Measurements from ENCODE around the gene KDM5C.

The KDM5C gene

GRCh38 chrX:53250556-53250955, 25.5 kb upstream of the KDM5C start:
- Histone ChIP-seq H3K4me3 (ENCODE audit: low read depth in 1 of 5, low read length in 5 of 5) (no peak overlapping the region), H3K27ac (ENCODE audit: low read depth, low read length) (no peak overlapping the region), H3K4me1 (ENCODE audit: control insufficient read depth in 5 of 5, insufficient read depth in 5 of 5, low read length in 5 of 5) (no peaks in the 10 kb centered on the region), H3K36me3 (ENCODE audit: control insufficient read depth in 5 of 5, insufficient read depth in 5 of 5, low read length in 5 of 5) (peaks cover 4 to 49% (median 21%) of the 10 kb centered on the region in 5 donors), H3K27me3 (ENCODE audit: control insufficient read depth in 5 of 5, insufficient read depth in 4 of 5, low read length in 5 of 5) (peaks cover 3 to 8% (median 6%) of the 10 kb centered on the region in 5 donors), H3K9me3 (ENCODE audit: control insufficient read depth in 5 of 5, low read length in 5 of 5) (peaks cover 0 to 4% (median 0%) of the 10 kb centered on the region in 5 donors), H3K9ac (ENCODE audit: low read length in 5 of 5) (no peak overlapping the region)

DNA sequence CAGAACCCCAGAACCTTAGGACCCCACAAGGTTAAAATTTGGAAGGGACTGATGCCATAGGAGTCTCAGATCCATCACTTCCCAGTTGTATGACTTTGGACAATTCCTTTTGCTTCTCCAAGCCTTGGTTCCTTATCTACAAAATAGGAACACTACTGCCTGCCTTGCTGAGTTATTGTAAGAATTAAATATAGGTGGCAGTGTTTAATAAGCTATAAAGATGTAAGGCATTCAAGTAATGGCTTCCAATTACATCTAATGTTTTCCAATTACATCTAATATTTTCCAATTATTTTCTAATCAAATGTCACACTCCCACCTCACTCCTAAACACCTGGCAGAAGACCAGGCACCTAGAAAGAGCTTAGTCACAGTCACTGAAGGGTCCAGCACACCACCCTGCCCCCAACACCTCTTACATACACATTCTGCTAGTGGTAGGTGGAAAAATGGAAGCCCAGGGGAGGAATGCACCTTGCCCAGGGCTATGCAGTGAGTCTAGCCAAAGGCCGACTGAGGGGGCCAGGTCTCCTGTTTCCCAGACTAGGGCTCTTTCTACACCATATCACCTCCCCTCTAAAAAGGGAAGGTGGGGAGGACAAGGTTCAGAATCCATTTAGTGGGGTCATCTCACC, 24.5 kb upstream of the KDM5C start:
- H3K4me1 ChIP-seq (ENCODE audit: control insufficient read depth in 5 of 5, insufficient read depth in 5 of 5, low read length in 5 of 5) = no peaks in the 10 kb centered on the region
- peaks cover 3 to 8% (median 6%) of the 10 kb centered on the region in 5 donors for H3K27me3 ChIP-seq (ENCODE audit: control insufficient read depth in 5 of 5, insufficient read depth in 4 of 5, low read length in 5 of 5)
- peaks cover 4 to 47% (median 21%) of the 10 kb centered on the region in 5 donors for H3K36me3 ChIP-seq (ENCODE audit: control insufficient read depth in 5 of 5, insufficient read depth in 5 of 5, low read length in 5 of 5)
- H3K9ac ChIP-seq (ENCODE audit: low read length in 5 of 5) = no peak overlapping the region
- no peak overlapping the region for H3K27ac ChIP-seq (ENCODE audit: low read depth, low read length)
- no peak overlapping the region for H3K4me3 ChIP-seq (ENCODE audit: low read depth in 1 of 5, low read length in 5 of 5)
- H3K9me3 ChIP-seq (ENCODE audit: control insufficient read depth in 5 of 5, low read length in 5 of 5) = peaks cover 0 to 4% (median 0%) of the 10 kb centered on the region in 5 donors

- no peak overlapping the region for H3K9ac ChIP-seq (ENCODE audit: low read length in 5 of 5)
- no peak overlapping the region for H3K4me3 ChIP-seq (ENCODE audit: low read depth in 1 of 5, low read length in 5 of 5)
- peaks cover 4 to 42% (median 24%) of the 10 kb centered on the region in 5 donors for H3K36me3 ChIP-seq (ENCODE audit: control insufficient read depth in 5 of 5, insufficient read depth in 5 of 5, low read length in 5 of 5)
- H3K4me1 ChIP-seq (ENCODE audit: control insufficient read depth in 5 of 5, insufficient read depth in 5 of 5, low read length in 5 of 5) = no peaks in the 10 kb centered on the region
- H3K27ac ChIP-seq (ENCODE audit: low read depth, low read length) = no peak overlapping the region
- peaks cover 3 to 14% (median 8%) of the 10 kb centered on the region in 5 donors for H3K27me3 ChIP-seq (ENCODE audit: control insufficient read depth in 5 of 5, insufficient read depth in 4 of 5, low read length in 5 of 5)
- H3K9me3 ChIP-seq (ENCODE audit: control insufficient read depth in 5 of 5, low read length in 5 of 5) = peaks cover 0 to 4% (median 0%) of the 10 kb centered on the region in 5 donors
Observed at GRCh38 chrX:53247928-53248327, 22.9 kb upstream of the KDM5C start.

GRCh38 chrX:53246231-53246630, 21.2 kb upstream of the KDM5C start:
- Histone ChIP-seq H3K9me3 (ENCODE audit: control insufficient read depth in 5 of 5, low read length in 5 of 5) (no peaks in the 10 kb centered on the region), H3K27me3 (ENCODE audit: control insufficient read depth in 5 of 5, insufficient read depth in 4 of 5, low read length in 5 of 5) (peaks cover 3 to 17% (median 10%) of the 10 kb centered on the region in 5 donors)

GRCh38 chrX:53244610-53245009, 19.6 kb upstream of the KDM5C start:
- peaks cover 4 to 48% (median 30%) of the 10 kb centered on the region in 5 donors for H3K36me3 ChIP-seq (ENCODE audit: control insufficient read depth in 5 of 5, insufficient read depth in 5 of 5, low read length in 5 of 5)
- no peaks in the 10 kb centered on the region for H3K4me1 ChIP-seq (ENCODE audit: control insufficient read depth in 5 of 5, insufficient read depth in 5 of 5, low read length in 5 of 5)
- no peak overlapping the region for H3K9ac ChIP-seq (ENCODE audit: low read length in 5 of 5)
- peaks cover 3 to 19% (median 9%) of the 10 kb centered on the region in 5 donors for H3K27me3 ChIP-seq (ENCODE audit: control insufficient read depth in 5 of 5, insufficient read depth in 4 of 5, low read length in 5 of 5)
- no peak overlapping the region for H3K4me3 ChIP-seq (ENCODE audit: low read depth in 1 of 5, low read length in 5 of 5)
- no peak overlapping the region for H3K27ac ChIP-seq (ENCODE audit: low read depth, low read length)
- H3K9me3 ChIP-seq (ENCODE audit: control insufficient read depth in 5 of 5, low read length in 5 of 5) = no peaks in the 10 kb centered on the region

More at GRCh38 chrX:53246231-53246630, 21.2 kb upstream of the KDM5C start:
- Histone ChIP-seq H3K27ac (ENCODE audit: low read depth, low read length) (no peak overlapping the region), H3K4me1 (ENCODE audit: control insufficient read depth in 5 of 5, insufficient read depth in 5 of 5, low read length in 5 of 5) (no peaks in the 10 kb centered on the region), H3K36me3 (ENCODE audit: control insufficient read depth in 5 of 5, insufficient read depth in 5 of 5, low read length in 5 of 5) (peaks cover 4 to 50% (median 32%) of the 10 kb centered on the region in 5 donors), H3K4me3 (ENCODE audit: low read depth in 1 of 5, low read length in 5 of 5) (no peak overlapping the region), H3K9ac (ENCODE audit: low read length in 5 of 5) (no peak overlapping the region)

DNA sequence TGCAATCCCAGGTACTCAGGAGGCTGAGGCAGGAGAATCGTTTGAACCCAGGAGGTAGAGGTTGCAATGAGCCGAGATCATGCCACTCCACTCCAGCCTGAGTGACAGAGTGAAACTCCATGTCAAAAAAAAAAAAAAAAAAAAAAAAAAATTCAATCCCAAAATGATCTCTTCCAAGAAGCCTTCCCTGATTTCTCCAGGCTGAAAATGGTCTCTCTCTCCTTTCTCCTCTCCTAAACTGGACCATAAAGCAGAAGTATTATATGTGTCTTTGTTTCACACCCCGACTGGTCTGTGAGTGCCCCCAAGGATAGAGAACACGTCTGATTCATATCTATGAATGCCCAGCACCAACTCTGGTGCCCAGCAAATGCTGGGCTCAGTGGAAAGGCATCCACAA, 17.3 kb upstream of the KDM5C start:
- H3K9ac ChIP-seq (ENCODE audit: low read length in 5 of 5) = no peak overlapping the region
- H3K27me3 ChIP-seq (ENCODE audit: control insufficient read depth in 5 of 5, insufficient read depth in 4 of 5, low read length in 5 of 5) = peaks cover 0 to 22% (median 6%) of the 10 kb centered on the region in 5 donors
- H3K36me3 ChIP-seq (ENCODE audit: control insufficient read depth in 5 of 5, insufficient read depth in 5 of 5, low read length in 5 of 5) = peaks cover 0 to 58% (median 32%) of the 10 kb centered on the region in 5 donors

GRCh38 chrX:53241558-53241957, 16.6 kb upstream of the KDM5C start:
- H3K27me3 ChIP-seq (ENCODE audit: control insufficient read depth in 5 of 5, insufficient read depth in 4 of 5, low read length in 5 of 5) = peaks cover 0 to 22% (median 11%) of the 10 kb centered on the region in 5 donors
- H3K36me3 ChIP-seq (ENCODE audit: control insufficient read depth in 5 of 5, insufficient read depth in 5 of 5, low read length in 5 of 5) = peaks cover 0 to 58% (median 35%) of the 10 kb centered on the region in 5 donors
- no peak overlapping the region for H3K27ac ChIP-seq (ENCODE audit: low read depth, low read length)
- H3K9ac ChIP-seq (ENCODE audit: low read length in 5 of 5) = no peak overlapping the region
- H3K4me3 ChIP-seq (ENCODE audit: low read depth in 1 of 5, low read length in 5 of 5) = no peak overlapping the region
- H3K9me3 ChIP-seq (ENCODE audit: control insufficient read depth in 5 of 5, low read length in 5 of 5) = no peaks in the 10 kb centered on the region
- H3K4me1 ChIP-seq (ENCODE audit: control insufficient read depth in 5 of 5, insufficient read depth in 5 of 5, low read length in 5 of 5) = no peaks in the 10 kb centered on the region

More for the DNA sequence above, 17.3 kb upstream of the KDM5C start:
- Histone ChIP-seq H3K4me3 (ENCODE audit: low read depth in 1 of 5, low read length in 5 of 5) (no peak overlapping the region), H3K27ac (ENCODE audit: low read depth, low read length) (no peak overlapping the region), H3K9me3 (ENCODE audit: control insufficient read depth in 5 of 5, low read length in 5 of 5) (no peaks in the 10 kb centered on the region), H3K4me1 (ENCODE audit: control insufficient read depth in 5 of 5, insufficient read depth in 5 of 5, low read length in 5 of 5) (no peaks in the 10 kb centered on the region)

- H3K36me3 ChIP-seq (ENCODE audit: control insufficient read depth in 5 of 5, insufficient read depth in 5 of 5, low read length in 5 of 5) = peaks cover 0 to 66% (median 47%) of the 10 kb centered on the region in 5 donors
- H3K4me1 ChIP-seq (ENCODE audit: control insufficient read depth in 5 of 5, insufficient read depth in 5 of 5, low read length in 5 of 5) = no peaks in the 10 kb centered on the region
- no peaks in the 10 kb centered on the region for H3K9me3 ChIP-seq (ENCODE audit: control insufficient read depth in 5 of 5, low read length in 5 of 5)
- peaks cover 0 to 28% (median 14%) of the 10 kb centered on the region in 5 donors for H3K27me3 ChIP-seq (ENCODE audit: control insufficient read depth in 5 of 5, insufficient read depth in 4 of 5, low read length in 5 of 5)
- H3K27ac ChIP-seq (ENCODE audit: low read depth, low read length) = no peak overlapping the region
- no peak overlapping the region for H3K9ac ChIP-seq (ENCODE audit: low read length in 5 of 5)
- H3K4me3 ChIP-seq (ENCODE audit: low read depth in 1 of 5, low read length in 5 of 5) = no peak overlapping the region
Observed at GRCh38 chrX:53239474-53239873, 14.5 kb upstream of the KDM5C start.

GRCh38 chrX:53237056-53237455, 12.0 kb upstream of the KDM5C start:
- no peaks in the 10 kb centered on the region for H3K9me3 ChIP-seq (ENCODE audit: control insufficient read depth in 5 of 5, low read length in 5 of 5)
- H3K27me3 ChIP-seq (ENCODE audit: control insufficient read depth in 5 of 5, insufficient read depth in 4 of 5, low read length in 5 of 5) = peaks cover 0 to 28% (median 15%) of the 10 kb centered on the region in 5 donors
- no peak overlapping the region for H3K27ac ChIP-seq (ENCODE audit: low read depth, low read length)
- no peaks in the 10 kb centered on the region for H3K4me1 ChIP-seq (ENCODE audit: control insufficient read depth in 5 of 5, insufficient read depth in 5 of 5, low read length in 5 of 5)
- peaks cover 0 to 59% (median 41%) of the 10 kb centered on the region in 5 donors for H3K36me3 ChIP-seq (ENCODE audit: control insufficient read depth in 5 of 5, insufficient read depth in 5 of 5, low read length in 5 of 5)
- H3K4me3 ChIP-seq (ENCODE audit: low read depth in 1 of 5, low read length in 5 of 5) = no peak overlapping the region
- H3K9ac ChIP-seq (ENCODE audit: low read length in 5 of 5) = no peak overlapping the region

DNA sequence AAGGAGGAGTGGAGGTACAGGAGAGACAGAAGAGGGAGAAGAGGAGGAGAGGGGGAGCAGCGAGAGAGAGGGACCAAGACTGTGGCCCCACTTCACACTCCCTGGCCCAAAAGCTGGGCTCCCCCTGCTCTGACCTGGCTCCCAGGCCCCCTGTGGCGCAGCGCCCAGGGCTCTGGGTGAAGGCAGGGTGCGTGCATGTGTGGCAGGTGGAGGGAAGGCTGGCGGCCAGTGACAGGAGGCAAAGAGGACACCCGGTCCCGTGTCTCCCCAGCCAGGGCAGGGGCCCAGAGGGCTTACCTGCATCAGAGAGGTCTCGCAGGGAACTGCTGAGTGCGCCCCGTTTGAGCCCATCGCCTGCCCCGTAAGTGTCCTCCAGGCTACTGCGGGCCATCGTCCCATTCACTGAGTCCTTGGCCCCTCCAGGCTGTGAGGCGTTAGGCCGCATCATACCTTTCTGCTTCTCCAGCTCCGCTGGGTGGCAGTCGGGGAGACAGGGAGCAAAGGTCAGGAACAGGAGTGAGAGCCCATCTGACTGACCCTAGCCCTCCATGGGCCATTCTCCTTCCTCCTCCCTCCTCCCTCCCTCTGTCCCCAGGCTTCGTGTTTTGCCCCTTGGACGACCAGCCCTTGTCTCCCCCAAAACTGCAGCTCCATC, 11.1 kb upstream of the KDM5C start:
- Histone ChIP-seq H3K4me1 (ENCODE audit: control insufficient read depth in 5 of 5, insufficient read depth in 5 of 5, low read length in 5 of 5) (no peaks in the 10 kb centered on the region), H3K36me3 (ENCODE audit: control insufficient read depth in 5 of 5, insufficient read depth in 5 of 5, low read length in 5 of 5) (peaks cover 0 to 52% (median 33%) of the 10 kb centered on the region in 5 donors), H3K9me3 (ENCODE audit: control insufficient read depth in 5 of 5, low read length in 5 of 5) (no peaks in the 10 kb centered on the region), H3K4me3 (ENCODE audit: low read depth in 1 of 5, low read length in 5 of 5) (no peak overlapping the region), H3K9ac (ENCODE audit: low read length in 5 of 5) (no peak overlapping the region), H3K27ac (ENCODE audit: low read depth, low read length) (no peak overlapping the region), H3K27me3 (ENCODE audit: control insufficient read depth in 5 of 5, insufficient read depth in 4 of 5, low read length in 5 of 5) (peaks cover 0 to 29% (median 15%) of the 10 kb centered on the region in 5 donors)

Measured in subcutaneous abdominal adipose tissue (tissue), 5 donors.